ENCODE results near the gene ANHX.

Gene ANHX

DNA sequence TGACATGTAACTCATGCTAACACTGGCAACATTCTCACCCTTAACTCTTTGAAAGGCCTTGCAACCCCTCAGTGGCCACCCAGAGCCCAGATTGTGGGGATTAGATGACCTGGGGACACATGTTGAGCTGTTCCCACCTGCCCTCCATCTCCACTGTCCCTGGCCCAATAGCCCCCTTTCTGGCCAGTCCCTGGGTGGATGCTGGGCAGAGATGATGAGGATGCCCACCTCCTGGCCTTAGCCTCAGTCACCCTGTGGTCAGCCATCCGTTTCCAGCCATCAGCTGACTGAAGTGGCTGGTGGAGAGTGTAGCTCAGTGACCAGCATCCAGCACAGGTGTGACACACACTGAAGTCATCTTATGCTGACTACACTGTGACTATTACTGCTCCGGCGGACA is 4.7 kb downstream of the ANHX start:
- Histone ChIP-seq H3K4me3 (ENCODE audit: low read depth, low read length) (no peak overlapping the region), H3K9ac (ENCODE audit: low read depth, low read length) (no peak overlapping the region), H3K27me3 (ENCODE audit: control insufficient read depth, insufficient read depth, low read length) (no peaks in the 10 kb centered on the region), H3K4me1 (ENCODE audit: control insufficient read depth, insufficient read depth, low read length) (no peaks in the 10 kb centered on the region), H3K36me3 (ENCODE audit: control insufficient read depth, insufficient read depth, low read length) (no peaks in the 10 kb centered on the region), H3K27ac (ENCODE audit: low read depth, low read length) (no peak overlapping the region), H3K9me3 (ENCODE audit: control insufficient read depth, insufficient read depth, low read length) (peaks cover 92% of the 10 kb centered on the region)

GRCh38 chr12:133227281-133227852 is 8.3 kb downstream of the ANHX start:
- H3K4me3 ChIP-seq (ENCODE audit: low read depth, low read length) = no peak overlapping the region
- no peak overlapping the region for H3K27ac ChIP-seq (ENCODE audit: low read depth, low read length)
- H3K36me3 ChIP-seq (ENCODE audit: control insufficient read depth, insufficient read depth, low read length) = no peaks in the 10 kb centered on the region
- no peaks in the 10 kb centered on the region for H3K4me1 ChIP-seq (ENCODE audit: control insufficient read depth, insufficient read depth, low read length)
- no peaks in the 10 kb centered on the region for H3K27me3 ChIP-seq (ENCODE audit: control insufficient read depth, insufficient read depth, low read length)
- peaks cover 91% of the 10 kb centered on the region for H3K9me3 ChIP-seq (ENCODE audit: control insufficient read depth, insufficient read depth, low read length)
- no peak overlapping the region for H3K9ac ChIP-seq (ENCODE audit: low read depth, low read length)

- H3K9ac ChIP-seq (ENCODE audit: low read depth, low read length) = no peak overlapping the region
- peaks cover 91% of the 10 kb centered on the region for H3K9me3 ChIP-seq (ENCODE audit: control insufficient read depth, insufficient read depth, low read length)
- no peaks in the 10 kb centered on the region for H3K36me3 ChIP-seq (ENCODE audit: control insufficient read depth, insufficient read depth, low read length)
- no peak overlapping the region for H3K27ac ChIP-seq (ENCODE audit: low read depth, low read length)
- H3K27me3 ChIP-seq (ENCODE audit: control insufficient read depth, insufficient read depth, low read length) = no peaks in the 10 kb centered on the region
- H3K4me3 ChIP-seq (ENCODE audit: low read depth, low read length) = no peak overlapping the region
- H3K4me1 ChIP-seq (ENCODE audit: control insufficient read depth, insufficient read depth, low read length) = no peaks in the 10 kb centered on the region
Measured at GRCh38 chr12:133226690-133227089, 9.0 kb downstream of the ANHX start.

- Histone ChIP-seq H3K4me1 (ENCODE audit: control insufficient read depth, insufficient read depth, low read length) (no peaks in the 10 kb centered on the region), H3K27ac (ENCODE audit: low read depth, low read length) (no peak overlapping the region), H3K9me3 (ENCODE audit: control insufficient read depth, insufficient read depth, low read length) (peaks cover 91% of the 10 kb centered on the region), H3K4me3 (ENCODE audit: low read depth, low read length) (no peak overlapping the region), H3K27me3 (ENCODE audit: control insufficient read depth, insufficient read depth, low read length) (no peaks in the 10 kb centered on the region), H3K36me3 (ENCODE audit: control insufficient read depth, insufficient read depth, low read length) (no peaks in the 10 kb centered on the region), H3K9ac (ENCODE audit: low read depth, low read length) (no peak overlapping the region)
Measured at GRCh38 chr12:133225527-133225926, 10.2 kb downstream of the ANHX start.

DNA sequence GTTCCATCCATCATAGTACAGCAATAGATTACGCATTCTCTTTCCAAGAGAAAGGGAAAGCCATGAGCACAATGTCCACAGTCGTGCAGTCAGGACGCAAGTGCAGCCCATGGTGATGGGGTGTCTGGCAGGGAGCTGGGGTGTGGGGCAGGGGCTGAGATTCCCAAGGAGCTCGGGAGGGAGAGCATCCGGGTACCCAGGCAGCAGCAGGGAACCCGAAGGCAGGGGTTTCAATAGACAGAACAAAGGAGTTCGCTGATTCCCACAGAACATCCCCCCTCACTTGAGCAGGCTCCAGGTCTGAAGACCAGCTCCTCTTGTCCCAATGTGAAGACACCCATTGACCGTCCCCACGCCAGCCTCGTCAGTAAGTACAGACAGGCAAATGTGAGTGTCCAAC is 13.5 kb downstream of the ANHX start:
- Histone ChIP-seq H3K27ac (ENCODE audit: low read depth, low read length) (no peak overlapping the region), H3K4me3 (ENCODE audit: low read depth, low read length) (no peak overlapping the region), H3K9ac (ENCODE audit: low read depth, low read length) (no peak overlapping the region), H3K9me3 (ENCODE audit: control insufficient read depth, insufficient read depth, low read length) (peaks cover 93% of the 10 kb centered on the region), H3K4me1 (ENCODE audit: control insufficient read depth, insufficient read depth, low read length) (no peaks in the 10 kb centered on the region), H3K27me3 (ENCODE audit: control insufficient read depth, insufficient read depth, low read length) (no peaks in the 10 kb centered on the region), H3K36me3 (ENCODE audit: control insufficient read depth, insufficient read depth, low read length) (no peaks in the 10 kb centered on the region)

GRCh38 chr12:133221241-133221640 is 14.4 kb downstream of the ANHX start:
- Histone ChIP-seq H3K27me3 (ENCODE audit: control insufficient read depth, insufficient read depth, low read length) (no peaks in the 10 kb centered on the region), H3K4me3 (ENCODE audit: low read depth, low read length) (no peak overlapping the region), H3K27ac (ENCODE audit: low read depth, low read length) (no peak overlapping the region), H3K4me1 (ENCODE audit: control insufficient read depth, insufficient read depth, low read length) (no peaks in the 10 kb centered on the region), H3K36me3 (ENCODE audit: control insufficient read depth, insufficient read depth, low read length) (no peaks in the 10 kb centered on the region), H3K9ac (ENCODE audit: low read depth, low read length) (no peak overlapping the region), H3K9me3 (ENCODE audit: control insufficient read depth, insufficient read depth, low read length) (peaks cover 93% of the 10 kb centered on the region)

DNA sequence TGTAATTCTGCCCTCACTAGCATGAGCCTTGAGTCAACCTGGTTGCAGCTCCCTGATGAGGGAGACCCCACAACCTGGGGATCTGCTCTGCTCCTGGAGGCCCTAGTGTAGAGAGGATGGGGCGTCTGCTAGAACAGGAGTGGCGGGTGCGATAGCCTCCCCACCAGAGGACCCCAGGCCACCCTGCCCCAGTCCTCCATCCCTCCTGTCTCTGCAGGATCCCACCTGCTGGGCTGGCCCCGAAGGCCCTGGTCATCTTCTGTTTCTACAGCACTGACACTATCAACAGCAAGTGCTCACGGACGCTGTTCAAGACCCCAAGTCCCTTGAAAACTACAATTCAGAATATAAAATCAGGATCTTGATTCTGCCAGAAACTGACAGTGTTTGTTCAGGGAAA is 15.2 kb downstream of the ANHX start:
- H3K9ac ChIP-seq (ENCODE audit: low read depth, low read length) = no peak overlapping the region
- no peaks in the 10 kb centered on the region for H3K4me1 ChIP-seq (ENCODE audit: control insufficient read depth, insufficient read depth, low read length)
- H3K9me3 ChIP-seq (ENCODE audit: control insufficient read depth, insufficient read depth, low read length) = peaks cover 93% of the 10 kb centered on the region

DNA sequence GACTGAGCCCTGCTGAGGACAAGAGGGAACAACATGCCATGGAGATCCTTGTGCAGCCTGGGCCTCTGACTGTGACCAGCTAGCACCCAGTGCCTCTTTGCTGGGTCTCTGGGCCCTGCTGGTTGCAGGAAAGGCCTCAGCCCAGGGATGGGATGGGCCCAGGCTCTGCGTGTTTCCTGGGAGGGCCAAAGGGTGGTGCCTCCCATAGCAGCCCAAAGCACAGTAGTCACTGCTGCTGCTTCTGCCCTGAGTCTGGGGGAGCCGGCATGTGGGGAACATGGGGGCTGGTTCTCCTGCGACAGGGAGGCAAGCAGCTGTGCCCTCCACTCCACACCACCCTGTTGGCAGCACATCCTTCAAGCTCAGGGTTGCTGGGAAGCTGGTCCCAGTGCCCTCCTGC is 18.5 kb downstream of the ANHX start:
- Histone ChIP-seq H3K9me3 (ENCODE audit: control insufficient read depth, insufficient read depth, low read length) (peaks cover 94% of the 10 kb centered on the region), H3K4me1 (ENCODE audit: control insufficient read depth, insufficient read depth, low read length) (no peaks in the 10 kb centered on the region), H3K9ac (ENCODE audit: low read depth, low read length) (no peak overlapping the region), H3K27me3 (ENCODE audit: control insufficient read depth, insufficient read depth, low read length) (no peaks in the 10 kb centered on the region), H3K4me3 (ENCODE audit: low read depth, low read length) (no peak overlapping the region), H3K27ac (ENCODE audit: low read depth, low read length) (no peak overlapping the region), H3K36me3 (ENCODE audit: control insufficient read depth, insufficient read depth, low read length) (no peaks in the 10 kb centered on the region)

More for the DNA sequence above, 15.2 kb downstream of the ANHX start:
- H3K27ac ChIP-seq (ENCODE audit: low read depth, low read length) = no peak overlapping the region
- no peak overlapping the region for H3K4me3 ChIP-seq (ENCODE audit: low read depth, low read length)
- no peaks in the 10 kb centered on the region for H3K36me3 ChIP-seq (ENCODE audit: control insufficient read depth, insufficient read depth, low read length)
- no peaks in the 10 kb centered on the region for H3K27me3 ChIP-seq (ENCODE audit: control insufficient read depth, insufficient read depth, low read length)

- Histone ChIP-seq H3K9ac (ENCODE audit: low read depth, low read length) (no peak overlapping the region), H3K4me1 (ENCODE audit: control insufficient read depth, insufficient read depth, low read length) (no peaks in the 10 kb centered on the region), H3K27me3 (ENCODE audit: control insufficient read depth, insufficient read depth, low read length) (no peaks in the 10 kb centered on the region), H3K27ac (ENCODE audit: low read depth, low read length) (no peak overlapping the region), H3K4me3 (ENCODE audit: low read depth, low read length) (no peak overlapping the region), H3K9me3 (ENCODE audit: control insufficient read depth, insufficient read depth, low read length) (peaks cover 93% of the 10 kb centered on the region), H3K36me3 (ENCODE audit: control insufficient read depth, insufficient read depth, low read length) (no peaks in the 10 kb centered on the region)
Measured at GRCh38 chr12:133215724-133216123, 20.0 kb downstream of the ANHX start.

- Histone ChIP-seq H3K27me3 (ENCODE audit: control insufficient read depth, insufficient read depth, low read length) (no peaks in the 10 kb centered on the region), H3K4me3 (ENCODE audit: low read depth, low read length) (peak overlapping the region; percentile 9; the same call in 1 of the 2 replicates), H3K27ac (ENCODE audit: low read depth, low read length) (no peak overlapping the region), H3K9ac (ENCODE audit: low read depth, low read length) (no peak overlapping the region), H3K9me3 (ENCODE audit: control insufficient read depth, insufficient read depth, low read length) (peaks cover 96% of the 10 kb centered on the region), H3K36me3 (ENCODE audit: control insufficient read depth, insufficient read depth, low read length) (peaks cover 41% of the 10 kb centered on the region), H3K4me1 (ENCODE audit: control insufficient read depth, insufficient read depth, low read length) (no peaks in the 10 kb centered on the region)
Measured at GRCh38 chr12:133206390-133206789, 29.3 kb downstream of the ANHX start.

- Histone ChIP-seq H3K4me1 (ENCODE audit: control insufficient read depth, insufficient read depth, low read length) (no peaks in the 10 kb centered on the region), H3K4me3 (ENCODE audit: low read depth, low read length) (peak overlapping the region; percentile 49), H3K9me3 (ENCODE audit: control insufficient read depth, insufficient read depth, low read length) (peaks cover 87% of the 10 kb centered on the region), H3K36me3 (ENCODE audit: control insufficient read depth, insufficient read depth, low read length) (peaks cover 52% of the 10 kb centered on the region), H3K27ac (ENCODE audit: low read depth, low read length) (no peak overlapping the region), H3K27me3 (ENCODE audit: control insufficient read depth, insufficient read depth, low read length) (no peaks in the 10 kb centered on the region), H3K9ac (ENCODE audit: low read depth, low read length) (no peak overlapping the region)
Measured at GRCh38 chr12:133204264-133204603, 31.4 kb downstream of the ANHX start.

All from HUES48 (cell line).